Tibial nerve (tissue), 4 donors: Measurements from ENCODE around the gene BGN.

Experiments
- EP300 ChIP-seq, 2 donors: sonication (generic); formaldehyde crosslinking; IDR thresholded peaks; one replicate each; pipeline ENCODE4 v1.6.1; 2017; ENCODE audit warnings: antibody characterized with exemption in 2 of 2, mild to moderate bottlenecking in 1 of 2
- POLR2A ChIP-seq, 2 donors: fragments of 450-650 bp; IDR thresholded peaks; one replicate each; pipeline ENCODE4 v1.6.1; 2017; ENCODE audit warnings: antibody characterized with exemption in 2 of 2, mild to moderate bottlenecking in 2 of 2, moderate library complexity in 2 of 2
- TF ChIP-seq, protein P1 (sequence below), 5 experiments: fragments of 200-600 bp in 3 of 5; fragments of 450-650 bp in 2 of 5; sonication (generic) in 3 of 5; IDR thresholded peaks; one replicate each; pipeline ENCODE4 v1.5.1; 2016 to 2019; ENCODE audit warnings: antibody characterized with exemption in 5 of 5, mild to moderate bottlenecking in 3 of 5, moderate library complexity in 2 of 5

GRCh38 chrX:153557618-153558355, 63.0 kb downstream of the BGN start:
- no peak for TF ChIP-seq POLR2A (IDR thresholded peaks at IDR 0.05)
- TF ChIP-seq, protein P1, sequence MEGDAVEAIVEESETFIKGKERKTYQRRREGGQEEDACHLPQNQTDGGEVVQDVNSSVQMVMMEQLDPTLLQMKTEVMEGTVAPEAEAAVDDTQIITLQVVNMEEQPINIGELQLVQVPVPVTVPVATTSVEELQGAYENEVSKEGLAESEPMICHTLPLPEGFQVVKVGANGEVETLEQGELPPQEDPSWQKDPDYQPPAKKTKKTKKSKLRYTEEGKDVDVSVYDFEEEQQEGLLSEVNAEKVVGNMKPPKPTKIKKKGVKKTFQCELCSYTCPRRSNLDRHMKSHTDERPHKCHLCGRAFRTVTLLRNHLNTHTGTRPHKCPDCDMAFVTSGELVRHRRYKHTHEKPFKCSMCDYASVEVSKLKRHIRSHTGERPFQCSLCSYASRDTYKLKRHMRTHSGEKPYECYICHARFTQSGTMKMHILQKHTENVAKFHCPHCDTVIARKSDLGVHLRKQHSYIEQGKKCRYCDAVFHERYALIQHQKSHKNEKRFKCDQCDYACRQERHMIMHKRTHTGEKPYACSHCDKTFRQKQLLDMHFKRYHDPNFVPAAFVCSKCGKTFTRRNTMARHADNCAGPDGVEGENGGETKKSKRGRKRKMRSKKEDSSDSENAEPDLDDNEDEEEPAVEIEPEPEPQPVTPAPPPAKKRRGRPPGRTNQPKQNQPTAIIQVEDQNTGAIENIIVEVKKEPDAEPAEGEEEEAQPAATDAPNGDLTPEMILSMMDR (IDR thresholded peaks at IDR 0.05) = no peak
- no peak for TF ChIP-seq EP300 (IDR thresholded peaks at IDR 0.05)
